IPS DF 4.7 (cell line): ENCODE measurements around the gene ZNF423.

Experiments
- DNase-seq: peaks from one replicate; pipeline ENCODE4 v3.0.0-alpha.2; 2013; ENCODE audit warnings: low spot score; ENCODE audit errors: extremely low read depth

The ZNF423 gene

DNA sequence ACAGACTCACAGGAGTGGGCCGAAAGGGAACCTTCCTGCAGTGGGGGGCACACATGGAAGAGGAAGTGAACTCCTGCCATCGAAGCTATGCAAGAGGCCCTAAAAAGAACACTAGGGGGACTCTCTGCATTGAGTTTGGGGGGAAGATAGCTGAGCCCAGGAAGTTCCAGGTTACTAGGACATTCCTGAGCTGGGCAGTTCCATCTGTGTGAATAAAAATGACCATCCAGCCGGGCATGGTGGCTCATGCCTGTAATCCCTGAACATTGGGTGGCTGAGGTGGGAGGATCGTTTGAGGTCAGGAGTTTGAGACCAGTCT lies 211.8 kb downstream of the ZNF423 start:
- no peak for DNase-seq

DNA sequence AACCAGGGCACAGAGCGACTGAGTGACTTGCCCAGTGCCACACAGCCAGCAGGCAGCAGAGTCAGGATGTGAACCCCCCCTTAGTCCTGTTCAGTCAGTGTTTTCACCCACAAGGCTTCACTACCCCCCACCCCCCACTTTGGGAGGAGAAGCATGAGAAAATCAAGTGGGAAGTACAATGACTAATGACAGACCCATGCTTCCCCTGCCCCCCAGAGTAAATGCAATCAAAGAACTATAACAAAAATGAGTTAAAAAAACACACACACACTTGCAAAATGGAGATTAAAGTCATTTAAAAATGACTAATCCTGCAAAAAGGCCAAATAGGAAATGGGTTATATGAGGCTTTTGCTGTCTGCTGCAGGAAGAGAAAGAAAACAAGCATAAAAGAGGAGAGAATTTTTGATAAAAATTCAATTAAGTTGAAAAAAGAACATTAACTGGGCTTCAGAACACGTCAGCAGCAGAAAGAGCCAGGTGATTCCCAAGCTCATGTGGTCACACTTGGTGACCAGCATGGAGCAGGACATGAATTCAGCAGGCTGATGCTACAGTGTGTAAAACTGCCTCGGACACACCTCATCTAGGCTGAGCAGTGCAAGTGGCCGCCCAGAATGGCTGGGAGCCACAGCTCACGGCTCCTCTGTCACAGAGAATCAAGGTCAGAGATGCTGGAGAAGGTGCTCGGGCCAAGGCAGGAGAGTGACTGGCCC lies 212.3 kb downstream of the ZNF423 start:
- DNase-seq: no peak

- DNase-seq: no peak
Measured at GRCh38 chr16:49641250-49641649, 214.7 kb downstream of the ZNF423 start.

GRCh38 chr16:49640581-49640980 lies 215.3 kb downstream of the ZNF423 start:
- DNase-seq: no peak

DNA sequence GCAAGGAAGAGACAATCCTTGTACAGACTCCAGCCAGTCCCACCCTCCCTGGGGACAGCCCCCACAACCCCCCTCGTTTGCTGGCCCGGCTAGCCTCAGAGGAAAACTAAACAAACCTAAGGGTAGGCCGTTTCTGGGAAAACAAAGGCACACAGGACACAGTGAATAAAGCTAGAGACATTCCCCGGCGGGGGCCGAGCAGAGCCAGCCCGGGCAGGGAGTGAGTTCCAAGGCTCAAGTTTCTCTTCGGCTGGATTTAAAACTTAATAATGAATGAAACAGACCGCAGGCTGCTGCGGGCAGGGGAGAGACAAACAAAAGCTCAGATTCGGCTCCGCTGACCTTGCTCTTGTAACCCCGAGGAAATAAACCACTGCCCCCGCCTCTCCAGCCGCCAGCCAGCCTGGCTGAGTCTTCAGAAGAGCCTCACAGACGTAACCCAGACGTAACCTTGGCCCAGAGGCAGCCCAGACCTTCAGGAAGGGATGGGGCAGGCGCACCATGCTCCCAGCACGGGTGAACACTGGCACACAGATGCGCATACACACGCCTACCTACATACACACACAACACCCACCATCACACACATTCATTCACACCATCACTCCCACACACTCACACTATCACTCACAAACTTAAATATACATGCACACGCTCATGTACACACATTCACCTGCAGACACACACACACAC lies 216.0 kb downstream of the ZNF423 start:
- DNase-seq: no peak

DNA sequence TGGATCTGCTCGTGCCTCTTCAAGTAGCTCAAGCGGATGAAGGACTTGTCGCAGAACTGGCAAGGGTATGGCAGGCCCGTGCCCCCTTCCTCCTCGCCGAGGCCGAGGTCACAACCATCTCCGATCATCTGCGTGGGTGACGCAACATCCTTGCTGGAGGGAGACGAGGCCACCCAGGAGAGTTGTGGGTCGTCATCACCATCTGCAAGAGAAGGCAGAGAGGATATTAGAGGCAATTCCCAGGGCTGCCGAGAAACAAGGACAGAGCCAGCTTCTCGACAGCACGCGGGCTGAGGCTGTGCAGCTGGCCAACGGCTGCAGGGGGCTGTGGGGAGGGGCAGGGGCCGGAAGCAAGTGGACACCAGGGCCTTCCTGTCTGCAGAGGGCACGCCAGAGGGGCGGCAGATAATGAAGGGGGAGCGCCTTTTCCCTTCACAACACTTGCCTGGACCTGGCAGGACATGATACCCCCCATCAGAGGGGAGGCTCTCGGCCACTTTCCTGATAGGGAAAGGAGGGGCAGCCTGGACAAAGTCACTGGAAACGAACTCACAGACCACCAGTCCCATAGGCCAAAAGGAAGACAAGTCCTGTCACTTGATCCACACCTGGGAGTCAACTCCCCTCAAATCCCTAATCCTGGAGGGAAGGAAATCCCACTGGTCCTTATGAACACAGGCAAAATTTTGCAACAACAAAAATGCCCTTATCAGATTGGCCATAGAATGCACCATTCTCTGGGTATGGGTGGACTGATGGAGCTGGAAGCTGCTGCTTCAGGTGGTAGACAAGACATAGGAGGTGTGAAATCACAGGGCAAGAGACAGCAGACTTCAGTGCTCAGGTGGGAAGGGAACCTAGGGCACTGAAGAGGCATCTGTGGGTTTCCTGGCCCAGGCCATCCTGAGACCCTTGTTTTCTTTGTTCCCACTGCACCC lies 217.0 kb downstream of the ZNF423 start:
- DNase-seq: no peak

DNA sequence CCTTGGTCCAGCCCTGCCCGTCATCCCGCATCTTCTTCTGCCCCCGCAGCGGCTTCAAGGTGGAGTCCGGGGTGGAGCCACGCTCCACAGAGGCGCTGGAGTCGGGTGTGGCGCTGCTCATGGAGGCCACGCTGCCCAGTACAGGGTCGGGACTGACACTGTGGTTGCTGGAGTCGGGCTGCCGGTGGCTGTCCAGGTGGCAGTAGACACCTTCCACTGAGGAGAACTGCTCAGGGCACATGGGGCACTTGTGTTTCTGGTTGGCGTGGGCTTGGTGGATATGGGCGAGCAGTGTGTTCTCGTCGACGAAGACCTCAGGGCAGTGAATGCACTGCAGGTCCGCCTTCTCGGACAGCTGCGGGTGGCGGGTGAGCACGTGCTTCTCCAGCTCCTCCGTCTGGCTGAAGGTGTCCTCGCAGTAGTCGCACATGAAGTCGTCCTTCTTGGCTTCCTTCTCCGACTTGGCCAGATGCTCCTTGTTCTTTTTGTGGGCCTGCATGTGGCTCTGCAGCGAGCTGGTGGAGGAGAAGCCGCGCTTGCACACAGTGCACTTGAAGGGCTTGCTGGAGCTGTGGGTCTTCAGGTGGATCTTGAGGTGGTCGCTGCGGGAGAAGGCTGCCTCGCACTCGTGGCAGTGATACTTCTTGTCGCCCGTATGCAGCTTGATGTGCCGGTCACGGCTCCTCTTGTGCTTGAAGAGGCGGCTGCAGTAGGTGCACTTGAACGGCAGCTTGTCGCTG lies 217.8 kb downstream of the ZNF423 start:
- DNase-seq: no peak

DNA sequence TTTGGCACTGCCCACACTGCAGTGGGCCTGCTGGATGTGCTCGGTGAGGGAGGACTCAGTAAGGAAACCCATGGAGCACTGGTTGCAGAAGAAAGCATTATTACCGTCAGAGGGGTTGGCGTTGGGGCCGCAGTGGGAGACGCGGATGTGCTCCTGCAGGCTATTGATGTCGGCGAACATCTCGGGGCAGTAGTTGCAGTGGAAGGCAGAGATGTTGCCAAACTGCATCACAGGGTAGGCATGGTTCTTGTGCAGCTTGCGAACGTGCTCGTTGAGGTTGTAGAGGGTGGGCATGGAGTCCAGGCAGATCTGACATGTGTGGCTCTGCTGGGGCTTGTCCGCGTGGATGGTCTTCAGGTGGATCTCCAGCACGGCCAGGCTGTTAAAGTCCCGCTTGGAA lies 218.4 kb downstream of the ZNF423 start:
- DNase-seq: no peak

- no peak for DNase-seq
Measured at GRCh38 chr16:49636608-49637007, 219.3 kb downstream of the ZNF423 start.

- no peak for DNase-seq
Measured at GRCh38 chr16:49635591-49636581, 220.0 kb downstream of the ZNF423 start.

DNA sequence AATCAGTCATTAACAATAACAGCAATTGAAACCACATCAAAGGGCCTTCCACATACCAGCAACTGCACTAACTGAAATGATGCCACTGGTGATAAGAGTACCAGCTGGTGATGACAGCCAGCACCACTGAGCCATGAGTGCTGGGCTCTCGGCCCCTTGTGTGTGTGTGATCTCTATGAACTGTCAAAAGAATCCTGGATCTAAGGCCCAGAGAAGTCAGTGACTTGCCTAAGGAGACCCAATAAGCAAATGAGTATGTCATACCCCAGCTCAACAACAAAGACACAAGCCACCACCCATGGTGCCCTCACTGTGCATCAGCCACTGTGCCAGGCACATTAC lies 220.9 kb downstream of the ZNF423 start:
- no peak for DNase-seq

DNA sequence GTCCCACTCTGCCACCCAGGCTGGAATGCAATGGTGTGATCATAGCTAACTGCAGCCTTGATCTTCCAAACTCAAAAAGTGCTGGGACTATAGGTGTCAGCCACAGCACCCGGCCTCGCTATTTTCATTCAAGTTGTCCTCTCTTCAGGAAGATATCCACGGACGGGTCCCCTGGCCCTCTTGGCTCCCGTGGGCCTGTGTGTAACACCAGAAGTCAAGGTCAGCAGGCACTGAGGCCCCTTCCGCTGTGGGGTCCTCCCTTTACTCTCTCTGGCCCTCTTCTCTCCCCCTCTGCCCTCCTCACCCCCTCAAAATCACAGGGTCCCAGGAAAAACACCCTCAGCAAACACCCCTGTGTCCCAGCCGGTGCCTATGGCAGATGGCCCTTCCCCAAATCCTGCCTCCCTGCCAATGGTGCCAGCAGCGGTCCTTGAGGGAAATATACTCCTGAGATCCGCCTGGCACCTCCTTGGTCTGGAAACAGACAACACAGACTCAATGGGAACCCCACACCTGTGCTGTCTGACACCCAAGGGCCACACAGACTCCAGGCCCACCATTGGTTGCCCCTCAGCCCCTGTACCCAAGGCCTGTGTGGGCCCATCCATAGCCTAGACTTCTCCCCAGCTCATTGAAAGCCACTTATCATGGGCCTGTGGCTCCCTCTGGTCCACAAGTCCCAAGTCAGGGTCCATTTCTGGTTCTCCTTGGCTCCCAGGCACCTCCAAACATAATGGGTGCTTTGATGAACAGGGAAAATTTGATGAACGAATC lies 221.5 kb downstream of the ZNF423 start:
- DNase-seq: no peak

DNA sequence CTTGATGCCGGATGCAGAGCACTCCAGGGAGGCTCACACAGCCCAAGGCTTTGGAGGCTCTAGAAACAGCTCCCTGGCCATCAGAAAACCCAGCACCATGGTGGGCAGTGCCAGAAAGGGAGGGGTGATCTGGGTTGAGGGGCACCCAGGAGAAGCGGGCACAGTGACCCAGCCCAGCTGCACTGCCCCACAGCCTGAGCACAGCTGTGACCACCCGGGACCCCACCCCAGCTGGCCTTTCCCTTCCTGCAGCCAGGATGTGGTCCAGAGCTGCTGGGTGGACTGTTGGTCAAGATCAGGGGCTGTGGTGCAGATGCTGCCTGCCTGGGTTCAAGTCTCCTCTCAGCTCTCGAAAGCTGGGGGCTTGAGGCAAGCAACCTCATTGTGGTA lies 223.1 kb downstream of the ZNF423 start:
- DNase-seq: no peak

GRCh38 chr16:49632086-49632794 lies 223.7 kb downstream of the ZNF423 start:
- no peak for DNase-seq

DNA sequence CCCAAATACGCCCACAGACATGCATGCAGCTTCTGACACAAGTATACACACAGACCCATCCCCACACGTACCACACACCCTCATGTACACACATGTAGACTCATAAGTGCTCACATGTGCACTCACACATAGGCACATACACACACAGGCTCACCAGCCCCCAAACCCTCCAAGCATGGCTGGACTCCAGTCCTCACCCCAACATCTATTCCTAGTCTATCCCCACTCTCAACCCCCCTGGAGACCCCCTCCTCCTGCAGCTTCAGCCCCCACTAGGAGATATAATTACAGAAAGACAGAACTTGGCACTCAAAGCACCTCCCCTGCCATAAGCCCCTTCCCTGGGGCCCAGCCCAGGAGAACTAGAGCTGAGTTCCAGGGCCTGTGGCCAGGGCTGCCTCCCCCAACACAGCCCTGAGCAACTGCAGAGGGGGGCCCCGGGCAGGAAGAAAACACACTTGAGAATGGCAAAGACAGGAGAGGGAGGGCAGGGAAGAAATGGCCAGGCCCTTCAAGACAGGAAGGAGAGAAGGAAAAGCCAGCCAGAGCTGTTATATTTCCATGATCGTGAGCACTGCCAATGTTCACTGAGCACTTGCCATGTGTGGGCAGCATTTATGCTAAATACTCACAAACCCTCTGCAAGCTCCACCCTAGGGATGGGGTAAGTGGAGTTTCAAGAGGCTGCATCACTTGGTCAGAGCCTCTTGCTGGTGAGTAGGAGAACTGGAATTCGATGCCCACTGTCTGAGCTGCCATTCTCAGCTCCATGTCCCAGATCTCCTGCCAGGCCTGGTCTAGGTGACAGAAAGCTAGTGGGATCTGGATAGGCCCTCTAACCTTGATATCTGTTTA lies 224.5 kb downstream of the ZNF423 start:
- no peak for DNase-seq

GRCh38 chr16:49630783-49631182 lies 225.1 kb downstream of the ZNF423 start:
- no peak for DNase-seq

DNA sequence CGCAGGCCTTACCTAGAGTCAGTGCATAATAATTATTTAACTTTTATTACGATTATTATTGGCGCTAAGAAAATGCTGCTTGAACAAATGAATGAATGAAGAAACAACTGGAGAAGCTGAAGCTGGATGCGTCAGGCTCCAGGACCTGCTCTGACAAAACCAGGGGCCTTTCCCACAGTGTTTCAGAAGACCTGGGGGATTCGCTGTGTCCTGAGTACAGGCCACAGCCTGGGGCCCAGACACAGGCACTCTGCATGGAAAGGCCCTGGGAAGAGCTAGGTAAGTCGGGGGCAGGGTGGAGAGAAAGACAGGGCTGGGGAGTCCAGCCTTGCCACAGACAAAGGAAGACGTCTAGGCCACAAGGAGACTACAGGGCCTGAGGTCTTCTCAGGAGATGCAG lies 226.1 kb downstream of the ZNF423 start:
- DNase-seq: no peak

DNA sequence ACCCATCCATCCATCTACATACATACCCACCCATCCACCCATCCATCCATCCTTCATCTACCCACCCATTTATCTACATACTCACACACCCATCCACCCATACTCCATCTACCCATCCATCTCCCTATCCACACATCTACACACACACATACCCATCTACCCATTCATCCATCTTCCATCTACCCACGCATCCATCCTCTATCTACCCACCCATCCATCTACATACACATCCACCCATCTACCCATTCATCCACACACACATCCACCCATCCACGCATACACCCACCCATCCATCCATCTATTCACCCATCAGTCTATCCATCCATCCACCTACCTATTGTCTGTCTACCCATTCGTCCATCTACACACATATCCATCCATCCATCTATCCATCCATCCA lies 227.8 kb downstream of the ZNF423 start:
- no peak for DNase-seq
